ENCODE data around the gene HSPB6. TPM values are rescaled to one million over a fixed set of nuclear protein-coding genes. Genes with fewer than 3 reads are reported as not detected.
A peak's percentile ranks its signal among the peaks of the same experiment; 100 is the strongest.

The HSPB6 gene
- total RNA-seq, 1 donor from 2014 or later = 2.0 TPM

GRCh38 chr19:35719402-35720162, 37.2 kb downstream of the HSPB6 start:
- no peak for TF ChIP-seq CTCF (conservative IDR thresholded peaks at IDR 0.05; ENCODE audit: low read depth, low read length)
- DNase-seq (ENCODE audit: low read depth) = no peak
- H3K4me3 ChIP-seq (ENCODE audit: low read depth, low read length) = peak overlapping the region; percentile 82

- no peak for TF ChIP-seq CTCF (conservative IDR thresholded peaks at IDR 0.05; ENCODE audit: low read depth, low read length)
- H3K4me3 ChIP-seq (ENCODE audit: low read depth, low read length) = peak overlapping the region; percentile 82
- no peak for DNase-seq (ENCODE audit: low read depth)
These were observed 38.3 kb downstream of the HSPB6 start for GRCh38 chr19:35718345-35719041.

GRCh38 chr19:35717665-35718344, 39.0 kb downstream of the HSPB6 start, which contains the start of gene KMT2B:
KMT2B (plus strand) TSS chr19:35718003; CDS start chr19:35718019, 16 bp downstream.
- no peak for DNase-seq (ENCODE audit: low read depth)
- peak within 1 kb of the TSS; percentile 82 for H3K4me3 ChIP-seq (ENCODE audit: low read depth, low read length)
- TF ChIP-seq CTCF (conservative IDR thresholded peaks at IDR 0.05; ENCODE audit: low read depth, low read length) = no peak

- peak; percentile 87 for TF ChIP-seq CTCF (conservative IDR thresholded peaks at IDR 0.05; ENCODE audit: low read depth, low read length)
- peak overlapping the region; percentile 78 for H3K4me3 ChIP-seq (ENCODE audit: low read depth, low read length)
- peak; percentile 47 for DNase-seq (ENCODE audit: low read depth)
These were observed 39.8 kb downstream of the HSPB6 start for GRCh38 chr19:35716801-35717664.

GRCh38 chr19:35715981-35716800, 40.6 kb downstream of the HSPB6 start:
- no peak for DNase-seq (ENCODE audit: low read depth)
- no peak for TF ChIP-seq CTCF (conservative IDR thresholded peaks at IDR 0.05; ENCODE audit: low read depth, low read length)
- H3K4me3 ChIP-seq (ENCODE audit: low read depth, low read length) = peak overlapping the region; percentile 78

Measured in epithelial cell of proximal tubule (primary cell).